Ovary (tissue), 9 donors: ENCODE results near the gene PACS2. TPM values are rescaled to one million over a fixed set of nuclear protein-coding genes. Genes with fewer than 3 reads are reported as not detected.

Source experiments
- DNase-seq, 5 donors: peaks; one replicate each; pipeline ENCODE4 v3.0.0-alpha.2; 2019 to 2020
- H3K27ac ChIP-seq, 2 donors: fragments of 200-600 bp; one replicate each; pipeline versions ENCODE4 v1.5.1 to v1.8.0; 2019 to 2022
- H3K27me3 ChIP-seq: fragments of 200-600 bp; one replicate; pipeline ENCODE4 v1.8.0; 2022
- H3K36me3 ChIP-seq: fragments of 200-600 bp; sonication (generic); one replicate; pipeline ENCODE4 v1.5.1; 2019
- H3K4me1 ChIP-seq: one replicate; pipeline ENCODE4 v1.8.1; 2013; ENCODE audit warnings: mild to moderate bottlenecking, moderate library complexity; ENCODE audit not compliant: insufficient read depth
- H3K4me3 ChIP-seq: fragments of 200-600 bp; sonication (generic); one replicate; pipeline ENCODE4 v1.5.1; 2017
- H3K9me3 ChIP-seq, 2 donors: fragments of 200-600 bp in 1 of 2; sonication (generic) in 1 of 2; one replicate each; pipeline versions ENCODE4 v1.5.1 to v1.8.1; 2013 to 2019; ENCODE audit warnings: mild to moderate bottlenecking in 1 of 2, moderate library complexity in 1 of 2
- CTCF ChIP-seq, 3 donors: fragments of 450-650 bp in 2 of 3; fragments of 200-600 bp in 1 of 3; IDR thresholded peaks; one replicate each; pipeline versions ENCODE4 v1.5.1 to v1.8.0; 2016 to 2022; ENCODE audit warnings: antibody characterized with exemption in 3 of 3, mild to moderate bottlenecking in 1 of 3
- EP300 ChIP-seq: sonication (generic); formaldehyde crosslinking; IDR thresholded peaks from one replicate; pipeline ENCODE4 v1.6.1; 2017; ENCODE audit warnings: antibody characterized with exemption
- POLR2A ChIP-seq: fragments of 450-650 bp; IDR thresholded peaks from one replicate; pipeline ENCODE4 v1.6.1; 2017; ENCODE audit warnings: antibody characterized with exemption, mild to moderate bottlenecking, moderate library complexity
- WGBS, 3 donors: extraction: QIAGEN DNeasy Blood & Tissue Kit in 1 of 3; methylation state at CpG; one replicate each; pipeline versions ENCODE4 v1.1.5 to v1.1.7; 2013 to 2017; 5-methylcytosine and 5-hydroxymethylcytosine counted together
- intact Hi-C, 4 donors: fragments of 100-400 bp; cut with DNase I; formaldehyde crosslinking; loops; one replicate each; pipeline versions ENCODE4 v1.11.0 to v1.15.1; 2022 to 2023
- polyA plus RNA-seq, 2 donors: library from polyadenylated mRNA; stranded (reverse); fragments of 200-250 nt in 1 of 2; fragments of 350-450 nt in 1 of 2; fragmentation: Illumina TruSeq in 1 of 2; extraction: RNeasy Lipid Tissue Mini Kit (QIAGEN cat#74804) in 1 of 2; gene quantifications; one replicate each; pipeline ENCODE4 v1.2.3, GENCODE V29; 2013 to 2014
- total RNA-seq, 7 donors: library from RNA; depleted of rRNA in 2 of 7; stranded (reverse); fragments of >200 nt in 2 of 7; fragmentation: NEBNext Ultra II Directional in 3 of 7; extraction: Animal tissue kit (Norgen Biotek cat#: 25700) in 3 of 7; gene quantifications; one replicate each; pipeline versions ENCODE4 v1.1.0 to v1.2.4, GENCODE V29; 2016 to 2023
- donor health status: DM: no; HTN: no; CAD: no; lungs with moderate emphysema.
- donor health status: DM: no; HTN: no; CAD: no.
- donor health status: Bipolar disorder and iron deficiency.
- donor health status: DM: yes; HTN: yes; CAD: no.
- donor health status: DM: no; HTN: no; CAD: no.
- donor health status: DM: yes; HTN: yes; CAD: no.

Gene PACS2
- total and polyA plus RNA-seq, 9 donors = 21.2 to 91.9 (median 60.6) TPM

- TF ChIP-seq EP300 (no peak), CTCF (IDR thresholded peaks at IDR 0.05) (no peak), POLR2A (no peak)
- H3K9me3 ChIP-seq = no peaks in the 10 kb centered on the region
- no peaks in the 10 kb centered on the region for H3K4me1 ChIP-seq
- 86 to 93% (median 90%) methylated on average over 20 to 22 of the region's 22 CpGs for WGBS, 3 donors
- intact Hi-C loops = no loop called here
- no peak for DNase-seq
- no peak overlapping the region for H3K4me3 ChIP-seq
- no peaks in the 10 kb centered on the region for H3K36me3 ChIP-seq
- no peak overlapping the region for H3K27ac ChIP-seq
- H3K27me3 ChIP-seq = no peaks in the 10 kb centered on the region
Observed at GRCh38 chr14:105385698-105386365, 71.3 kb downstream of the PACS2 start.

DNA sequence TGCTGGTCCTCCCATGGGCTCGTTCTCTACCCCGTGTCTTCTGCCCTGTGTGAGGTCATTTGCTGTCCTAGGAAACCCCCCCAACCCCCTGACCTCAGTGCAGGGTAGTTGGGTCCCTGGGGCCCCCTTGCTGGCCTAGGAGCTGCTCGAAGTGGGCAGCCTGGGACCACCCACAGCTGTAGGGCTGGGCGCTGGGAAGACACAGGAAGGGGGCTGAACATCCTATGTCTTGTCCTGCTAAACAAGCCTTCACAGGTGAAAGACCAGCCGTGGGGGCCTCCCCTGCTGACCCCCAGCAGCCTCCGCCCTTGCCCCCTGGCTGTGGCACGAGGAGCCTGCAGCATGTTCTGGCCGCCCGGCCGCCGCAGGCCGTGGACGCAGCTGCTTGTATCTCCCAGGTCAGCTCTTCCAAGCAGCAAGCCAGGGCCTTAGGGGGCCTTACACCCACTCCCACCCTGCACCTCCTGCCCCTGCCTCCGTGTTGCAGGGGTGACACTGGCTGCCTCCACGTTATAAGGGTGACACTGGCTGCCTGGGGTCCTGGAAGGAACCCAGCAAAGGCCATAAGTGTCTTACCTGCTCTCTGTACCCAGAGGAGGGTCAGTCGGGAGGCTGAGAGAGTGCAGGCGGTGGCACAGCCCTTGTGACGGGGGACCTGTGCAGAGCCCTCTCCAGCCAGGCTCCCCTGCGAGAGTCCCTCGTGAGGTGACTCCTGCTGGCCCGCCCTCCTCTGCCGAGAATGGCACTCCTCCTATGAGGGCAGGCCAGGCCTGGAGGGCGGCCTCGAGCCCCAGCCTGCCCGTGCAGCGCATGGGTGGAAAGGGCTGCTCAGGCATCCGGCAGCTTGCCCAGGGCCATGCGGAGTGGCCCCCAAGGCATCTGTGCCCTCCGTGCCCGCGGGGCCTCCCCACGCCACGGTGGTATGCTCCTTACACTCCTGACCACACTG, 72.3 kb downstream of the PACS2 start:
- Histone ChIP-seq H3K27ac (no peak overlapping the region), H3K9me3 (no peaks in the 10 kb centered on the region), H3K27me3 (no peaks in the 10 kb centered on the region), H3K36me3 (no peaks in the 10 kb centered on the region), H3K4me3 (no peak overlapping the region), H3K4me1 (no peaks in the 10 kb centered on the region)
- no peak for TF ChIP-seq EP300
- TF ChIP-seq POLR2A = no peak
- TF ChIP-seq CTCF (IDR thresholded peaks at IDR 0.05) = no peak
- intact Hi-C loops = no loop called here
- peak in 2 of 5 donors; percentile 20 to 24 for DNase-seq
- 84 to 92% (median 90%) methylated on average over 21 to 33 of the region's 33 CpGs for WGBS, 3 donors

DNA sequence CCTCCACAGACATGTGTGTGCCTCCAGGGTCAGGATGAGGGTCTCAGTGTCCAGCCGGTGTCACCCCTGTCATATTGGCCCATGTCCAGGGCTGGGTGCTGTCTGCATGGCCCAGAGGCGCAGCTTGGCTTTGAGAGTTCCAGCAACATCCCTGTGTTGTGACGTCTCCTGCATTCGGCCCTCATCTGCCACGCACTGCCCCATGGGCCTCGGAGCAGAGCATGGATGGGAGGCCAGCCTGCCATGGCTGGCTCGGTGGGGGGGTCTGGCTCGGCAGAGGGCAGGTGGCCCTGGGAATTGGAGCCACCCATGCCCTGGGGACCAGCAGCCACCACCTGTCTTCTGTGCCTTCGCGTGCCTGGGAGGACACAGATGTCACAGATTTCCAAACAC, 73.0 kb downstream of the PACS2 start:
- 88 to 93% (median 90%) methylated on average over 10 of the region's 10 CpGs for WGBS, 3 donors
- no peak overlapping the region for H3K4me3 ChIP-seq
- H3K4me1 ChIP-seq = no peaks in the 10 kb centered on the region
- TF ChIP-seq POLR2A (no peak), CTCF (IDR thresholded peaks at IDR 0.05) (no peak), EP300 (no peak)
- peak in 1 of 5 donors; percentile 17 for DNase-seq
- no peak overlapping the region for H3K27ac ChIP-seq
- H3K36me3 ChIP-seq = no peaks in the 10 kb centered on the region
- no peaks in the 10 kb centered on the region for H3K27me3 ChIP-seq
- no peaks in the 10 kb centered on the region for H3K9me3 ChIP-seq
- intact Hi-C loops = no loop called here

DNA sequence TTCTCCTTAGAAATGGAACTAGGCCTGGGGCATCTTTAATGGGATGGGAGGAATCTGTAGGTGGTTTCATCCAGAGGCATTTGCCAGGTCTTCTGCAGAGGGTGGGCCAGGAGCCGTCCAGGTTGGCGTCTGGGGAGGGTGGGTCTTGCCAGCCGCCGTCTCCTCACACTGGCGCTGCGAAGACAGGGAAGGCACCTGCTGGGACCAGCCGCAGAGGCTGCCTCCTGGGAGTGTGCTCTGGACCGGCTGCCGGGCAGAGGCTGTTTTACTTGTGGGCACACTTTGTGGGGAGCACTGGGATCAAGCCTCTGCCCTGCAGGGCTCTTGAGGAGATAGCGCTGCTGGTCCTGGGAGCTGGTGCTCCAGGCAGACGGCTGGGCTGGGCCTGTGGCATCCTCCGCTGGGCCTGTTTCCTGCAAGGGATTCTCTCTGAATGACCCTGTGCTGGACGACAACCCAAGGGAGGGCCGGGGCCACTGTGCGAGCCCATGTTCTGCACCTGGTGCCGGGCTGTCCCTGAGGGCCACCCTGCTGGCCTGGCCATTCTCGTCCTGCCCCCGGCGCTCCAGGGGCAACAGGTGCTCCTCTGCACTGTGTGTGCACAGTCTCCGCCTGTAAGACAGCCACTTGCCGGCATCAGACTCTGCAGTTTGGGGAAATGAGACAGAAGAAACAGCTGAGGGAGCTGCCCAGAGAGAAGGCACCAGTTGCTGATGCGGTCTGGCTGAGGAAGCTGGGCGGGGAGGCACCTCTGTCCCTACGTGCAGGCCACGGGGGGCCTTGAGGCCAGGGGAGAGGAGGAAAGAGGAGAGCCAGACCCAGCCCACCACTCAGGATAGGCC, 73.8 kb downstream of the PACS2 start:
- Histone ChIP-seq H3K27me3 (no peaks in the 10 kb centered on the region), H3K27ac (no peak overlapping the region), H3K36me3 (no peaks in the 10 kb centered on the region), H3K4me3 (no peak overlapping the region), H3K4me1 (no peaks in the 10 kb centered on the region), H3K9me3 (no peaks in the 10 kb centered on the region)
- 87 to 92% (median 91%) methylated on average over 23 to 25 of the region's 25 CpGs for WGBS, 3 donors
- intact Hi-C loops = no loop called here
- peak in 1 of 5 donors; percentile 18 for DNase-seq
- TF ChIP-seq POLR2A (no peak), CTCF (IDR thresholded peaks at IDR 0.05) (no peak), EP300 (no peak)
